GM23338 (cell line): ENCODE measurements around the gene ZBTB20. TPM values are rescaled to one million over a fixed set of nuclear protein-coding genes. Genes with fewer than 3 reads are reported as not detected.
A peak's percentile ranks its signal among the peaks of the same experiment; 100 is the strongest.

Experiments used
- ATAC-seq: fragments of 200-7000 bp; cut with Tn5 transposase; 3 replicates; pipeline ENCODE4 v1.9.1; 2020
- DNase-seq: peaks from one replicate; pipeline ENCODE4 v3.0.0-alpha.2; 2015; ENCODE audit warnings: low spot score
- H2AFZ ChIP-seq: fragments of 200-600 bp; sonication (generic); 2 replicates; pipeline ENCODE4 v1.8.0; 2016; ENCODE audit warnings: antibody characterized with exemption, mild to moderate bottlenecking, moderate library complexity
- H3F3A ChIP-seq: fragments of 200-600 bp; sonication (generic); replicated peaks from 2 replicates; pipeline ENCODE4 v1.8.0; 2017; ENCODE audit warnings: antibody characterized with exemption, mixed run types, low read depth
- H3K27ac ChIP-seq: fragments of 200-600 bp; sonication (generic); 2 replicates; pipeline ENCODE4 v1.6.1; 2016; ENCODE audit warnings: low read depth
- H3K27me3 ChIP-seq: fragments of 200-600 bp; sonication (generic); 2 replicates; pipeline ENCODE4 v1.8.0; 2016; ENCODE audit warnings: mild to moderate bottlenecking, mixed run types, moderate library complexity; ENCODE audit not compliant: insufficient read depth
- H3K36me3 ChIP-seq: fragments of 200-600 bp; sonication (generic); 2 replicates; pipeline ENCODE4 v1.8.0; 2016; ENCODE audit warnings: mild to moderate bottlenecking; ENCODE audit not compliant: insufficient read depth
- H3K4me1 ChIP-seq: fragments of 200-600 bp; sonication (generic); 2 replicates; pipeline ENCODE4 v1.8.0; 2016; ENCODE audit warnings: mild to moderate bottlenecking, moderate library complexity; ENCODE audit not compliant: insufficient read depth
- H3K4me2 ChIP-seq: fragments of 200-600 bp; sonication (generic); 2 replicates; pipeline ENCODE4 v1.7.1; 2017; ENCODE audit warnings: mixed run types
- H3K4me3 ChIP-seq: fragments of 200-600 bp; sonication (generic); 2 replicates; pipeline ENCODE4 v1.6.1; 2016; ENCODE audit warnings: mixed run types
- H3K79me2 ChIP-seq: fragments of 200-600 bp; sonication (generic); replicated peaks from 2 replicates; pipeline ENCODE4 v1.8.0; 2017; ENCODE audit warnings: mild to moderate bottlenecking; ENCODE audit not compliant: insufficient read depth
- H3K9me2 ChIP-seq: fragments of 200-600 bp; sonication (generic); 2 replicates; pipeline ENCODE4 v1.8.0; 2017; ENCODE audit not compliant: insufficient read depth
- H4K20me1 ChIP-seq: fragments of 200-600 bp; sonication (generic); replicated peaks from 2 replicates; pipeline ENCODE4 v1.8.0; 2017; ENCODE audit warnings: mild to moderate bottlenecking; ENCODE audit not compliant: insufficient read depth
- H3K27ac Mint-ChIP-seq: 2 replicates; pipeline ENCODE4 v1.8.0; 2020; ENCODE audit warnings: inconsistent platforms, mild to moderate bottlenecking, moderate library complexity, mixed read lengths
- H3K27me3 Mint-ChIP-seq: 3 replicates; pipeline ENCODE4 v1.8.0; 2022; ENCODE audit warnings: low read depth, mild to moderate bottlenecking, moderate library complexity, mixed read lengths, inconsistent platforms; ENCODE audit not compliant: insufficient read depth, poor library complexity
- H3K36me3 Mint-ChIP-seq: 3 replicates; pipeline ENCODE4 v1.8.0; 2021; ENCODE audit warnings: low read depth, mild to moderate bottlenecking, inconsistent platforms, moderate library complexity, mixed read lengths
- H3K4me1 Mint-ChIP-seq: 3 replicates; pipeline ENCODE4 v1.8.0; 2020; ENCODE audit warnings: mild to moderate bottlenecking, inconsistent platforms, mixed read lengths
- H3K4me3 Mint-ChIP-seq: 3 replicates; pipeline ENCODE4 v1.8.0; 2021; ENCODE audit warnings: moderate library complexity, mild to moderate bottlenecking, inconsistent platforms, mixed read lengths
- H3K9me3 Mint-ChIP-seq: 3 replicates; pipeline ENCODE4 v1.8.0; 2020; ENCODE audit warnings: moderate library complexity, mild to moderate bottlenecking, inconsistent platforms, mixed read lengths
- CREB1 ChIP-seq: fragments of 250-450 bp; sonication (Bioruptor Pico); IDR thresholded peaks from 2 replicates; pipeline ENCODE4 v1.5.0; 2020; ENCODE audit warnings: low read depth, mild to moderate bottlenecking, moderate library complexity
- JUNB ChIP-seq: IDR thresholded peaks from one replicate; pipeline ENCODE4 v1.6.1; 2016; ENCODE audit warnings: antibody characterized with exemption; ENCODE audit not compliant: unreplicated experiment
- NANOG ChIP-seq: IDR thresholded peaks from 2 replicates; pipeline ENCODE4 v1.6.1; 2016; ENCODE audit warnings: antibody characterized with exemption, borderline replicate concordance
- STAT1 ChIP-seq: IDR thresholded peaks from one replicate; pipeline ENCODE4 v1.6.1; 2016; ENCODE audit warnings: antibody characterized with exemption; ENCODE audit not compliant: unreplicated experiment
- ZNF114 ChIP-seq: fragments of 250-450 bp; sonication (Bioruptor Pico); IDR thresholded peaks from 2 replicates; pipeline ENCODE4 v1.5.0; 2020; ENCODE audit warnings: mild to moderate bottlenecking, moderate library complexity
- polyA plus RNA-seq: library from polyadenylated mRNA; unstranded; fragments of >200 nt; fragmentation: Nextera tagmentation; extraction: Ambion mirVana; gene quantifications from 2 replicates; pipeline ENCODE4 v1.2.1, GENCODE V29; 2016
- total RNA-seq: library from RNA; depleted of rRNA; stranded (reverse); fragments of >200 nt; shearing (Covaris generic); gene quantifications from 2 replicates; pipeline ENCODE4 v1.2.3, GENCODE V29; 2014
- TF ChIP-seq, protein P1 (sequence below), 2 experiments: fragments of 200-600 bp in 1 of 2; sonication (generic) in 1 of 2; conservative IDR thresholded peaks; 2 replicates each; pipeline versions ENCODE4 v1.5.1 to v1.6.1; 2016 to 2017; ENCODE audit warnings: antibody characterized with exemption in 2 of 2, low read depth in 2 of 2, mild to moderate bottlenecking in 2 of 2, moderate library complexity in 1 of 2

Gene ZBTB20
- total and polyA plus RNA-seq, 2 experiments from 2014 or later = 2.0 to 3.3 TPM

DNA sequence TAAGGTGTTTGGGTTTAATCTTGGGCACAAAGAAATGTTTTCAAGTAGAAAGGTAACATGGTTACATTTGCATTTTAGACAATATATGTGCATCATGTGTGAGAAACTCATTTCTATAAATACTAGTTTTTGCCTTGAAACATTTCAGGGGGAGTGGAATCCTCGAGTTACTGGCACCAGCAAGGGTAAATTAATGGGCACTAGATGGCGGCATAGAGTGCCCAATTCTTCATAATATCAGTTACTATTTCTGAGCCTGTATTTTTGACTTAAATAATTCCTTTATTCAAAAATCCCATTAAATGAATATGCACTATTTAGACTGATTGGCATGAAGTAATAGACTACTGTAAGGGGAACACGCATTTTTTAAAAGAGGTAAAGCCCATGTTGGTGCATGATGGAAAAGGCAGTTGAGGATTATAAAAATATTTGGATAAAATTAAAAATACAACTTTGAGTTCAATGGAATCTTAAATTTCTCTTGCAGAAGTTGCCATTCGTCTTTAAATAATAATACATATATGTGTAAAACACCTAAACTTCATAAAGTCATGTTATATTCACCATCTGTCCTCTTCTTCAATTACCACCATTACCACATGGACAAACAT, 106.3 kb downstream of the ZBTB20 start:
- no peak for ATAC-seq
- no peak for TF ChIP-seq NANOG
- TF ChIP-seq, protein P1, sequence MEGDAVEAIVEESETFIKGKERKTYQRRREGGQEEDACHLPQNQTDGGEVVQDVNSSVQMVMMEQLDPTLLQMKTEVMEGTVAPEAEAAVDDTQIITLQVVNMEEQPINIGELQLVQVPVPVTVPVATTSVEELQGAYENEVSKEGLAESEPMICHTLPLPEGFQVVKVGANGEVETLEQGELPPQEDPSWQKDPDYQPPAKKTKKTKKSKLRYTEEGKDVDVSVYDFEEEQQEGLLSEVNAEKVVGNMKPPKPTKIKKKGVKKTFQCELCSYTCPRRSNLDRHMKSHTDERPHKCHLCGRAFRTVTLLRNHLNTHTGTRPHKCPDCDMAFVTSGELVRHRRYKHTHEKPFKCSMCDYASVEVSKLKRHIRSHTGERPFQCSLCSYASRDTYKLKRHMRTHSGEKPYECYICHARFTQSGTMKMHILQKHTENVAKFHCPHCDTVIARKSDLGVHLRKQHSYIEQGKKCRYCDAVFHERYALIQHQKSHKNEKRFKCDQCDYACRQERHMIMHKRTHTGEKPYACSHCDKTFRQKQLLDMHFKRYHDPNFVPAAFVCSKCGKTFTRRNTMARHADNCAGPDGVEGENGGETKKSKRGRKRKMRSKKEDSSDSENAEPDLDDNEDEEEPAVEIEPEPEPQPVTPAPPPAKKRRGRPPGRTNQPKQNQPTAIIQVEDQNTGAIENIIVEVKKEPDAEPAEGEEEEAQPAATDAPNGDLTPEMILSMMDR (conservative IDR thresholded peaks at IDR 0.05; ENCODE audit: low read depth in 2 of 2) = peak; percentile 71 to 81
- Histone ChIP-seq H3K79me2 (no peaks in the 10 kb centered on the region), H3F3A (no peaks in the 10 kb centered on the region), H3K9me2 (no peaks in the 10 kb centered on the region), H4K20me1 (no peaks in the 10 kb centered on the region), H3K4me2 (no peak overlapping the region), H3K4me1 (no peaks in the 10 kb centered on the region; the same call in 1 of the 2 replicates), H3K4me3 (no peak overlapping the region), H3K27ac (no peak overlapping the region), H3K36me3 (no peaks in the 10 kb centered on the region), H3K27me3 (no peaks in the 10 kb centered on the region), H2AFZ (no peak overlapping the region)
- DNase-seq = peak; percentile 63
- Mint-ChIP-seq H3K4me3 (no peak overlapping the region), H3K27me3 (no peaks in the 10 kb centered on the region), H3K4me1 (peaks cover 4% of the 10 kb centered on the region; the same call in 2 of the 3 replicates), H3K9me3 (no peaks in the 10 kb centered on the region), H3K36me3 (no peaks in the 10 kb centered on the region), H3K27ac (no peak overlapping the region)

DNA sequence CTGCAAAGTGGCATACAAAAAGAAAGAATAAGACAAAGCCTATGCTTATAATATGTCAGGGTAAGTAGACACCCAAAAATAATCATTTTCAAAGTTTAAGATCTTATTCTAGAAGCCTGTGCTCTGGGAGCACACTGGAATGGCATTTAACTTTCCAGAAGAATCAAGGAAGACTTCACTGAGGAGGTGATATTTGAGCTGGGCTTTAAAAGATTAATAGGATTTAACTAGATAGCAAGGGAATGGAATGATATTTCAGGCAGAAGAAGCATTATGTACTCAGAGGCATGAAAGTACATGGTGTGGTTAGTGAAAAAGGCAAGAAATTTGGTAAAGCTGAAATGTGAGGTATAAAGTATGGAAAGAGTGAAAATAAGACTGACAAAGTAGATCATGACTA, 106.8 kb downstream of the ZBTB20 start:
- Mint-ChIP-seq H3K27me3 (no peaks in the 10 kb centered on the region), H3K27ac (no peak overlapping the region), H3K36me3 (no peaks in the 10 kb centered on the region), H3K4me1 (peaks cover 4% of the 10 kb centered on the region; the same call in 2 of the 3 replicates), H3K9me3 (no peaks in the 10 kb centered on the region), H3K4me3 (no peak overlapping the region)
- no peak overlapping the region for H3K4me3 ChIP-seq
- ATAC-seq (no peak), DNase-seq (no peak)
- no peak overlapping the region for H2AFZ ChIP-seq
- H3K9me2 ChIP-seq = no peaks in the 10 kb centered on the region
- H3K4me1 ChIP-seq = no peaks in the 10 kb centered on the region; the same call in 1 of the 2 replicates
- H3K36me3 ChIP-seq = no peaks in the 10 kb centered on the region
- no peaks in the 10 kb centered on the region for H3K27me3 ChIP-seq
- H3K27ac ChIP-seq = no peak overlapping the region
- H3F3A ChIP-seq = no peaks in the 10 kb centered on the region
- TF ChIP-seq CREB1 (CRISPR knock-in tag) = no peak
- no peak for TF ChIP-seq JUNB
- TF ChIP-seq STAT1 = no peak
- TF ChIP-seq ZNF114 = no peak
- no peaks in the 10 kb centered on the region for H4K20me1 ChIP-seq
- H3K4me2 ChIP-seq = no peak overlapping the region
- no peaks in the 10 kb centered on the region for H3K79me2 ChIP-seq

DNA sequence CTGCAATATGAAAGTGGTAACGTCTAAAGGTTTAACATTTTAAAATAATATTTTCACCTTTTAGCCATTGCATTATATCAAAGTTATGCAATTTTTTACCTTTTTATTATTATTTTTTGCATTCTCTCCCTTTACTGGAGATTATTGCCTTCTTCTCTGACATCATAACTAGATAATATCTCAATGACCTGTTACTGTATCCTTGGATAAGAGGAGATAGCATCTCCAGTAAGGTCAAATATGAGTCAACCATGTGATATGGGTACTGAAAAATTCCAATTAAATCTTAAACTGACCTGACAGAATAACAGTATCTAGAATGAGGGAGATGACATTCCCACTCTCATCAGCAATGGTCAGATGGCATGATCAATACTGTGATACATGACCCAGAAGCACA, 108.3 kb downstream of the ZBTB20 start:
- Mint-ChIP-seq H3K9me3 (peaks cover 6% of the 10 kb centered on the region; the same call in 1 of the 3 replicates), H3K27me3 (no peaks in the 10 kb centered on the region), H3K4me1 (peaks cover 4% of the 10 kb centered on the region; the same call in 2 of the 3 replicates), H3K36me3 (no peaks in the 10 kb centered on the region; the same call in 2 of the 3 replicates), H3K4me3 (no peak overlapping the region), H3K27ac (no peak overlapping the region)
- no peaks in the 10 kb centered on the region for H3K79me2 ChIP-seq
- no peaks in the 10 kb centered on the region for H3K27me3 ChIP-seq
- H3K4me2 ChIP-seq = no peak overlapping the region
- no peaks in the 10 kb centered on the region for H4K20me1 ChIP-seq
- no peak overlapping the region for H3K27ac ChIP-seq
- H3K4me3 ChIP-seq = no peak overlapping the region
- no peaks in the 10 kb centered on the region for H3F3A ChIP-seq
- H2AFZ ChIP-seq = no peak overlapping the region
- ATAC-seq (no peak), DNase-seq (no peak)
- H3K4me1 ChIP-seq = no peaks in the 10 kb centered on the region; the same call in 1 of the 2 replicates
- H3K36me3 ChIP-seq = no peaks in the 10 kb centered on the region
- H3K9me2 ChIP-seq = no peaks in the 10 kb centered on the region
- TF ChIP-seq, protein P1 (conservative IDR thresholded peaks at IDR 0.05; ENCODE audit: low read depth in 2 of 2) = no peak
